NCI-H1694 (cell line): ENCODE measurements around the gene INF2.

ENCODE experiments used
- DNase-seq: peaks from one replicate; lab custom pipeline; 2025; lab: John Stamatoyannopoulos, UW

INF2 gene

DNA sequence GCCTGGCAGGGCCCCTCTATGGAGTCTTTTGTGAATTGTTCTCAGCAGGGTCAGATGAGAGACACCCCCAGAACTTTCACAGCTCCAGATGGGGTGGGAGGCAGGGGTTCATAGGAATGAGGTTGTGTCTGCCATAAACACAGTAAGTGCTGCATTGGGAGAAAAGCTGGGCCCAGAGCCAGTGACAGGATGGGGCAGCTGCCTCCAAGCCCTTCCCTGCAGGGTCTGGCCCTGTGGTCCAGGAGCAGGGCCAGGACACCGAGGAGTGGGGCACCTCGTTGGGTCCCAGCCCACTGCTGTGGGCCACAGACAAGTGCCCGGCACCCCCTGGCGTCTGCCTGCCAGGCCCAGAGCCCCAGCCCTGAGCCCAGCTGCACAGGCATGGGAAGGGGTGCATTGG, 13.3 kb downstream of the INF2 start:
- DNase-seq = no peak

DNA sequence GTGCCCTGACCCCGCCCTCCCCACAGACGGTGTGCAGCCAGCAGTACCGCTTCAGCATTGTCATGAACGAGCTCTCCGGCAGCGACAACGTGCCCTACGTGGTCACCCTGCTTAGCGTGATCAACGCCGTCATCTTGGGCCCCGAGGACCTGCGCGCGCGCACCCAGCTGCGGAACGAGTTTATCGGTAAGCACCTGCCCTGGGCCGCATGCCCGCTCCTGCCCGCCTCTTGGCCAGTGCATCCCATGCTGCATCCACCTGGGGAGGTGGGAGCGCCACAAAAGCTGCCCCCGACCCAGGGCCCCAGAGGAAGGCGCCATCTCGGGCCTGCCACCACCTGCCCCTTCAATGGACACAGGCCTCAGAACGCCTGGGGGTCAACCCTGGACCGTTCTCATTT, 13.9 kb downstream of the INF2 start:
- DNase-seq = no peak

DNA sequence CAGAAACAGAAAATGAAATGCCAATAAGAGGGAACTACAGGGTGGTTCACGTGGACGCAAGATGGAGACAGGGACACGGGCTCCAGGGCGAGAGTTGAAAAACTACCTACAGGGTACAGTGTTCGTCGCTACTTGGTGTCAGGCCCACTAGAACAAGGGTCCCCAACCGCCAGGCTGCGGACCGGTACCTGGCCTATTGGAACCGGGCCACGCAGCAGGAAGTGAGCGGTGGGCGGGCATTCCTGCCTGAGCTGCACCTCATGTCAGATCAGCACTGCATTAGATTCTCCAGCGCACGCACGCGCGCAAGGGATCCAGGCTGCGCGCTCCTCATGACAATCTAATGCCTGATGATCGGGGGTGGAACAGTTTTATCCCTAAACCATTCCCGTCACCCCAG, 14.8 kb downstream of the INF2 start:
- no peak for DNase-seq

DNA sequence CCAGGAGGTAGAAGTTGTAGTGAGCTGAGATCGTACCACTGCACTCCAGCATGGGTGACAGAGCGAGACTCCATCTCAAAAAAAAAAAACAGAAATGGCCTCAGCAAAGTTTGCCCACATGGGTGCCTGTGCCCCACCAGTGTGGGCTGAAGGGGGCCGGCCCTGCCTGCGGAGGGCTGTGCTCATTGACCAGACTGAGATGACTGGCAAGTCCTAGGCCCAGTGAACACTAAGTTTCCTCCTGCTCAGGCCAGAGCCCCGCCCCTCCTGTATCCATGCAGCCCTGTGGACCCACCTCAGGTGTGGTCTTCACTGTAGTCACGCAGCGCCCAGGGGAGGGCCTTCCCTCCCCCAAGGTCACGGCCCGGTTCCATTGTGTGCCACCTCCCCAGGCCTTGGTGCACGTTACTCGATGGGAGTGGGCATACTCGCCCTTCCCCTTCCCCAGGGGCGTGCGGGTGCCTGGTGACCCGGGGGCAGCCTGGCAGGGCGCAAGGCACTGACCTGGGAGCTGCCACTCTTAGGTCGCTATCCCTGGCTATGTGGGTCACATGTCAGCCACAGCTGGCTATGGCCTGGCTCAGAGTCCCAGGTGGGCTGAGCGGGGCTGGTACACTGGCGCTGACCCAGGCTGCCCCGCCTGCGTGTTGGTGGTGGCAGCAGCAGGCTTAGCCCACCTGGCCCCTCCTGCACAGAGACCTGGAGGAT, 16.1 kb downstream of the INF2 start:
- no peak for DNase-seq

DNA sequence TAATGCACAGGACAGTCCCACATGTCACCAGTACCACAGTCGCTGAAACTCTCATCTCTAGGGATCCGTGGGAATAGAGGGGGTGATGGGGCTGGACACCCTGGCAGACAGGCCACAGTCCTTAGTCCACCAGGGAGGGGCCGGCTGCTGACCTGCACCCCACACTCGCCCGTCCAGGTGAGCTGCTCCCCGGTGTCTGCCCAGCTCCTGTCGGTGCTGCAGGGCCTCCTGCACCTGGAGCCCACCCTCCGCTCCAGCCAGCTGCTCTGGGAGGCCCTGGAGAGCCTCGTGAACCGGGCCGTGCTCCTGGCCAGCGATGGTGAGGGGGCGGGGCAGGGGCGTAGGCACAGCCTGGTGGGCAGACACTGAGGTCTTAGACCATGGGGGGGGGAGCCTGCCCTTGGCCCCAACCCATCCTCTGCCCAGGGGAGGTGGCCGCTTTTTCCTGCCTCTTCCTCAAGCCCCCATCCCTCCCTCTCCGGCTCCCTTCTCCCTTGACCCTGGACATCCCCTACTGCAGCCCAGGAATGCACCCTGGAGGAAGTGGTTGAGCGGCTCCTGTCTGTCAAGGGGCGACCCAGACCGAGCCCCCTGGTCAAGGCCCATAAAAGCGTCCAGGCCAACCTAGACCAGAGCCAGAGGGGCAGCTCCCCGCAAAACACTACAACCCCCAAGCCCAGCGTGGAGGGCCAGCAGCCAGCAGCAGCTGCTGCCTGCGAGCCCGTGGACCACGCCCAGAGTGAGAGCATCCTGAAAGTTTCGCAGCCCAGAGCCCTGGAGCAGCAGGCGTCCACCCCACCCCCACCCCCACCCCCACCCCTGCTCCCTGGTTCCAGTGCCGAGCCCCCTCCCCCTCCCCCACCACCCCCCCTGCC, 17.6 kb downstream of the INF2 start:
- no peak for DNase-seq

DNA sequence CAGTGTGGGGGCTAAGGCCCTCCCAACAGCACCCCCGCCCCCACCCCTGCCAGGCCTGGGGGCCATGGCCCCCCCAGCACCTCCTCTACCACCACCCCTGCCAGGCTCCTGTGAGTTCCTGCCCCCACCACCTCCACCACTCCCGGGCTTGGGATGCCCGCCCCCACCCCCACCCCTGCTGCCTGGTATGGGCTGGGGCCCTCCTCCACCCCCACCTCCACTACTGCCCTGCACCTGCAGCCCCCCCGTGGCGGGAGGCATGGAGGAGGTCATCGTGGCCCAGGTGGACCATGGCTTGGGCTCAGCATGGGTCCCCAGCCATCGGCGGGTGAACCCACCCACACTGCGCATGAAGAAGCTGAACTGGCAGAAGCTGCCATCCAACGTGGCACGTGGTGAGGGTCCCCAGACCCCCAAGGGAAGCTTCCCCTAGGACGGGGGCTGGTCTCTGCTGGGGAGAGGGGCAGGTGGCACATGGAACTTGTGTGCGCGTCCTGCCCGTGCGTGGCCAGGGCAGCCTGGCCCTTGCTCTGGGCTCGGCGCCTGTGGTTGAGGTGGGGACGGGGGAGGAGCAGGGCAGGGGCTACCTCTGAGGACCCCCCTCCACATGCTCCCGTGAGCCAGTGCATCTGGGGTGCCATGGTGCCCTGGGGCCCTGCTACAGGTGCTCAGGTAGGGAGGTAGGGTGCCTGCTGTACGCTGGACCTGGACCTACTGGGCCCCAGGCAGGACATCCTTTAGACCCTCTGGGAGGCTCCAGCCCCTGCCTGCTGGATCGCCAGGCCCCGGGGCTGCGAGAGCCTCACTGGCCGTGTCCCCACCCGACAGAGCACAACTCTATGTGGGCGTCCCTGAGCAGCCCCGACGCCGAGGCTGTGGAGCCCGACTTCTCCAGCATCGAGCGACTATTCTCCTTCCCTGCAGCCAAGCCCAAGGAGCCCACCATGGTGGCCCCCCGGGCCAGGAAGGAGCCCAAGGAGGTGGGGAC, 18.5 kb downstream of the INF2 start:
- DNase-seq = no peak

DNA sequence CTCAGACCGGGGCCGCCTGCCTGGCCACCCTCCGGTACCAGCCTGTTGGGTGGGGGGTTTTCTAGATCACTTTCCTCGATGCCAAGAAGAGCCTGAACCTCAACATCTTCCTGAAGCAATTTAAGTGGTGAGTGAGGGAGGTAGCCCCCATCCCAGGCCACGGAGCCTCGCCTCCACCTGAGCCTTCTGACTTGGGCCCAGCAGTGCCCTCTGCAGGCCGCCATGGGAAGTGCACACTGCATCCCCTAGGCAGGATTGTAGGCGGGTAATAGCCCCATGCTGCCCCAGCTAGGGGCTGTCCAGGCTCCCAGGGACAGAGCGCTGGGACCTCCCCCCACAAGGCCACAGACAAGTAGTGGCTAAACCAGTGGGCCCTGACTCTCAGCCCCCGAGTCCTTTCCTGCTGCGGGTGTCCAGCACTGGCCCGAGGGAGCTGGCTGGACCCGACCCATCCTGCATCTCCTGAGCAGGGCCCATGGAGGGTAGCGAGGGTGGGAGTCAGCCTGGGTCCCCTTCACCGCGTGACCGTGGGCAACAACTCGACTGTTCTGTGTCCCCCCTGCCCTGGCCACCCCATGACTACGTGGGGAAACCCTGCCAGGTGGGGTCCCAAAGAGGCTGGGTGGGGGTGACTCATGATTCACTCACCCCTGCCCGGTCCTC, 19.3 kb downstream of the INF2 start:
- DNase-seq = peak; percentile 91

DNA sequence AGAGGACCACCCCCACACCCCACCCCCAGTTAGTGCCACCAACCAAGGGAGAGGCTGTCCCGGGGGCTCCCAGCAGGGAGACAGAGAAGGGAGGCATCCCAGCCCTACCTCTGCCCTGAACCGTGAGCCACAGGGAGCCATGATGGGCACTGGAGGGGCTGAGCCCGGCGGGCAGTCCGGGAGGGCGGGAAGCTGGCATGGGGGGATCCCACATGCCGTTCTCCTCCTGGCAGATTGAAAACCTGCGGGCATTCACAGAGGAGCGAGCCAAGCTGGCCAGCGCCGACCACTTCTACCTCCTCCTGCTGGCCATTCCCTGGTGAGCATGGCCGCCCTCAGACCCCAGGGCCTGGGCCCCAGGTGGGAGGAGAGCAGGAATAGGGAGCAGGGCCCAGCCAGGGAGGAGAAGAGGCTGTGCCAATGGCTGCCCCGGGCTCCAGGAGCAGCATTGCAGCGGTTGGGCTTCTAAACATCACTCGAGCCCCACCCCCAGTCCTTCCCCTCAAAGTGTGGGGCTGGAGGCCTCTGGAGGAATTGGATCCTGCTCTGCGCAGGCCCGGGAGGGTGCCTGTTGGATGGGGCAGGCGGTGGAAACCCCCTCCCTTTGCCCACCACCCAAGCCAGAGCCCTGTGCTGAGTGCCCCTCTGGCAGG, 20.1 kb downstream of the INF2 start:
- no peak for DNase-seq

DNA sequence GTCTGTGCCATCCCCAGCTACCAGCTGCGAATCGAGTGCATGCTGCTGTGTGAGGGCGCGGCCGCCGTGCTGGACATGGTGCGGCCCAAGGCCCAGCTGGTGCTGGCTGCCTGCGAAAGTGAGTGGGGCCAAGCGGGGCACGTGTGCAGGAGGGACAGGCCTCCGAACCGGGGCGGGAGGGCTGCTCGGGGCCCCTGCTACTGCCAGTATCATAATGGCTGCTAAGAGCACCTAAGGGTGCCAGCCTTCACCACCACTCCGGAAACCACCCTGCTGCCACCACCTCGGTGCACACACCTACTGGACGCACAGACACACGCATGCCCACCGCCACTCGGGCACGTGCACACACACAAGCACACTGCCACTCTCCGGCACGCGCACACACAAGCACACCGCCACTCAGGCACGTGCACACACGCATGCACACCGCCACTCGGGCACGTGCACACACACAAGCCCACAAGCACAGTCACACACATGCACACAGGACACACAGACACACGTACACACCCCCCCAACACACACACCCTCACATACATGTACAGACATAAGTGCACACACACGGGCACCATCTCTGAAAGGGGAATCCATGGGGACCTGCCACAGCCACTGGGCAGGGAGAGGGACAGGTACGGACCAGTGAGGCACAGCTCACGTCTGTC, 20.8 kb downstream of the INF2 start:
- DNase-seq = no peak

DNA sequence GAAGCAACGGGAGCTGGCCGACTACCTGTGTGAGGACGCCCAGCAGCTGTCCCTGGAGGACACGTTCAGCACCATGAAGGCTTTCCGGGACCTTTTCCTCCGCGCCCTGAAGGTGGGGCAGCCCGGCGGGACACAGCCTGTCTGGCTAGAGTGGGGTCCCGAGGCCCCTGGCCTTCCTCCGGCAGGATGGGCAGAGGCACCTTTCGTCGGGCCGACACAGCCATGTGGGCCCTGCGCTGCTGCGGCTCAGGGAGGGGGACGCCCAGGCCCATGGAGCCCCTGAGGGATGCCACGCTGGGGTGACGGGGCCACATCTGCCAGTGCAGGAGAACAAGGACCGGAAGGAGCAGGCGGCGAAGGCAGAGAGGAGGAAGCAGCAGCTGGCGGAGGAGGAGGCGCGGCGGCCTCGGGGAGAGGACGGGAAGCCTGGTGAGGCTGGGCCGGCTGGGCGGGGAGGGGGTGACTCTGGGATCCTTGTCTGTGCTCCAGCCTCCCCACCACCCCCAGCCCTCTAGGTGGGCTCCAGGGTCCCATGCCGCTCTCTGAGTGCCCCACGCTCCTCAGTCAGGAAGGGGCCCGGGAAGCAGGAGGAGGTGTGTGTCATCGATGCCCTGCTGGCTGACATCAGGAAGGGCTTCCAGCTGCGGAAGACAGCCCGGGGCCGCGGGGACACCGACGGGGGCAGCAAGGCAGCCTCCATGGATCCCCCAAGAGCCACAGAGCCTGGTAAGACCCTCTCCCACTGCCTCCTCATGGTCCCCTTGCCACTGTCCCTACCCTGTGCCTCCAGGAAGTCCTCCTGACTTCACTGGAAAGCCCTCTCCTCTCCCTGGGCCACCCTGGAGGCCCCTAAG, 23.7 kb downstream of the INF2 start:
- DNase-seq = no peak

DNA sequence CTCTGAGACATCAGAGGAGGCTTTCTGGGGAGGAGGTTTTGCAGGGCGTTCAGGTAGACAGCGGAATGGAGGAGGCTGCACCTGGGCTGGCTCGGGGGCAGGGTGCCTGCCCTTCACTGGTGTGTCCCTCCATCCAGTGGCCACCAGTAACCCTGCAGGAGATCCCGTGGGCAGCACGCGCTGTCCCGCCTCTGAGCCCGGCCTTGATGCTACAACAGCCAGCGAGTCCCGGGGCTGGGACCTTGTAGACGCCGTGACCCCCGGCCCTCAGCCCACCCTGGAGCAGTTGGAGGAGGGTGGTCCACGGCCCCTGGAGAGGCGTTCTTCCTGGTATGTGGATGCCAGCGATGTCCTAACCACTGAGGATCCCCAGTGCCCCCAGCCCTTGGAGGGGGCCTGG, 24.6 kb downstream of the INF2 start:
- DNase-seq = no peak

DNA sequence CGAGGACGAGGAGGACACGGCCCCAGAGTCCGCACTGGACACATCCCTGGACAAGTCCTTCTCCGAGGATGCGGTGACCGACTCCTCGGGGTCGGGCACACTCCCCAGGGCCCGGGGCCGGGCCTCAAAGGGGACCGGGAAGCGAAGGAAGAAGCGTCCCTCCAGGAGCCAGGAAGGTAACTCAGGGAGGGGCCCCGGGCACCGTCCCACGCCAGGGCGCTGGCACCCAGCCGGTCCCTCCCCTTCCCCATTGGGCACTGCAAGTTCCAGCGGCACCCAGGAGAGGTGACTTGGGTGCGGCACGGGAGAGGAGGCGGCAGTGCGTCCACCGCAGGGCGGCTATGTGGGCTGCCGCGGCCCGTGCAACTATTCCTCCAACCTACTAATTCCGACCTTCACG, 25.3 kb downstream of the INF2 start:
- no peak for DNase-seq

DNA sequence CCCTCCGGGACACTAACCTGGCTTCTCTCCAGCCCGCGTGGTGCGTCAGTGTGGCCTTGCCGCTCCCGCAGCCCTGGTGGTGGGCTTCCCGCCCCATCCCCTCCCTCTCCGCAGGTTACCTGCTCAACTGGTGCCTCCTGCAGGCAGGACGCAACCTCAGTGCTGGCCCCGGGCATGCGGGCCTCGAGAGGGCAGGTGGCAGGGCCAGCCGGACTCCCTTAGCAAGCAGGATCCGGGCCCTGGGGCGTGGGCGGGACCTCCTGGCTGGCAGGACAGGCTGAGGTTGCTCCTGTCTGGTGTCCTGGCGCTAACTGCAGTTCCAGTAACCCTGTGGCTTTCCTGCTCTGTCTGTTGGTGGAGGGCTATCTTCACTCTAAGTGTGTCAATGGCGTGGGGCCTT, 26.0 kb downstream of the INF2 start:
- no peak for DNase-seq

DNA sequence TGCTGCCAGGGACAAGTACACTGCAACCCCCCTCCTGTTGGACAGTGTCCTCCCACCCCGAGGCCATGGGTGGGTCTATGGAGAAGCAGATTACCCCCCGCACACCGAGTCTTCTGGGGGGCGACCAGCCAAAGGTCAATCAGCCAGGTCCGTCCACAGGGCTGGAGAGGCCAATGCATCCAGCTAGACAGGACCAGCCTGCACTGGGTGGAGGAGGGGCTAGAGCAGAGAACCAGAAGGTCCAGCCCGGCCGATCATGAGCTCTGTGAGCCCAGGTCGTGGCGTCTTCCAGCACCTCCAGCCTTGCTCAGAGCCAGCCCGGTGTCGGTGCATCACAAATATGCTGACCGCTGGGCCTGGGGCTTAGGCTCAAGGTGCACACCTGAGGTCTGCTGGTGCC, 26.5 kb downstream of the INF2 start:
- DNase-seq = no peak

DNA sequence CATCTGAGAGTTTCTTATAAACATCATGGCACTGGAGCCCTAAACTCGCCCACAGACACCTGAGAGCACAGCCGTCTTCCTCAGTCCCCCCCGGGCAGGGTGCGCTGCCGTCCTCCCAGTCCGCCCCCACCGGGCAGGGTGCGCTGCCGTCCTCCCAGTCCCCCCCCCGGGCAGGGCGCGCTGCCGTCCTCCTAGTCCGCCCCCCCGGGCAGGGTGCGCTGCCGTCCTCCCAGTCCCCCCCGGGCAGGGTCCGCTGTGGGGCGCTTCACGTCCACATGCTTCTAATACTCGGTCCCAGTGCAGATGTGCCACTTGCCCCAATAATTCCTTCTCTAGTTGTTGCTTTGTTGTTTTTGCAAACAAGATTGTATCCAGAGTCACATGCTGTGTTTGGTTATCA, 27.7 kb downstream of the INF2 start:
- no peak for DNase-seq

DNA sequence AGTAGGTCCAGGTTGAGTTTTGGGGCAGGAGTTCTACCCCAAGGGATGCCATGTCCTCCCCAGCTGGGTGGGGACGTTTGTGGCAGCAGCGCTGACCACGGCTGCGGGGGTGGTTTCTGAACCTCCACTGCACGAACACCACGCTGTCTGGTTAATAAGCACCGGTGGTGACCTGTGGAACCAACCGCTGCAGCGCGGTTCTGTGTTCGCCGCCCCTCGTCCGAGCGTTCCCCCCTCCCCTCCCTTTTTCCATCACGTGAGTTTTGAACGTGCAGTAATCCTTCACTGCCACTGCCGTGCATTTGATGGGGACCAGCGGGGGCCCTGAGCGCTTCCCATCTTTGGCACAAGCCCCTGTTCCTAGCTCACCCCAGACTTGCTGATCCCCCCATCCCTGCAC, 28.2 kb downstream of the INF2 start:
- no peak for DNase-seq

DNA sequence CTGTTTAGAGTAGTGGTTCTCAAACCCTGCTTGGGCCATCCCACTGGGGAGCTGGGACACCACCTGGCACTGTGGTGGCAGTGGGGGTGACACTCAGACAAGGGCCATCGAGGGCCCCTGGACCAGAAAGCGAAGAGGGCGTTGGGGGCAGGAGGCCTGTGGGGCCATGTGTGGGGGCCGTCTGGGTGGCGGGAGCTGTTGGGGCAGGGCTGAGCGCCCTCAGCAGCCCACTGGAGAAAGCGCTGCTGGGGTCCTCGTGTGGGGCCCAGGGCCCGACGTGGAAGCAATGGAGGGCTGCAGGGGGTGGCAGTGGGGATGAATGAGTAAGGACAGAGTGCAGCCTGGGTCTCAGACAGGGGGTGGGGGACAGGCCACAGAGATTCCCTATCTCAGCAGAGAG, 28.7 kb downstream of the INF2 start:
- DNase-seq = no peak

DNA sequence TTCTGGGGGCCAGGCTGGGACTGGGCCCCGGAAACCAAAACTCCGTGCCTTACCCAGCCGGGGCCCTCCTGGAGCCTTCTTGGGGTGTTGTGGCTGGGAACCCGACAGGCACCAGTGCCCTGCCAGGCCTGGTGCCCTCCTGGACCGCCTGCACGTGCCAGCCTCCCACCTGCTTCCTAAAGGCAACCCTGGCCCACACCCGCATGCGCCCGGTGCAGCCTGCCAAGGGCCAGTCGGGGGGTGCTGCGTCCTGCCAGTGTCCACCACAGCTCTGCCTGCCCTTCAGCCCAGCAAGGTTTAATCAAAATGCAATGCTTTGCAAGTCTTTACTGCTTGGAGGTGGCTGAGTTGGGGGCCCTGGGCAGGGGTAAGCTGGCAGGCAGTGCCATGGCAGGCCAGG, 29.5 kb downstream of the INF2 start:
- DNase-seq = no peak

DNA sequence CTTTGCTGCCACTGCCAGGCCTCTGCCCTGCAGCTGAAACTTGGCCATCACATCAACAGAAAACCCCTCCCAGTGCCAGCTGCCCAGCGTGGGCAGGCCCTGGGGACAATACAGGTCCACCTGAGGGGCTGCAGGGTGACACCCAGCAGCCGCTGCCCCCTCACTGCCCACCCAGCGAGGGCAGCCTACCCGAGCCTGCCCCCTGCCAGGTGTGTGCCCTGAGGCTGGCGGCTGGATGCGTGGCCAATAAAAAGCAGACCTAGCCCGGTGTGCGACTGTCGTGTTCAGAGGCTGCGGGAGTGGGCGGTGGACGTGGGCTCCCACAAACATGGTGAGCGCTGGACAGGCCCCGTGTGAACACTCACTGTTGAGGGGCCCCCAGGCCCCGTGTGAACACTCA, 29.9 kb downstream of the INF2 start:
- DNase-seq = no peak
